ENCODE results near the gene COPS7A. TPM values are rescaled to one million over a fixed set of nuclear protein-coding genes. Genes with fewer than 3 reads are reported as not detected.
A peak's percentile ranks its signal among the peaks of the same experiment; 100 is the strongest.

COPS7A gene
- total and polyA plus RNA-seq, 5 experiments from 2014 or later = 27.0 to 42.4 (median 35.4) TPM

- DNase-seq (peak in 1 of 10 donors; percentile 58), ATAC-seq (peak in 1 of 2 donors; percentile 14)
- Mint-ChIP-seq H3K4me1 (peaks cover 17 to 35% (median 28%) of the 10 kb centered on the region in 4 donors), H3K27ac (peak within 1 kb of the TSS in 6 of 10 donors; percentile 27 to 73 (median 46)), H3K27me3 (peaks cover 22 to 64% (median 58%) of the 10 kb centered on the region in 5 donors), H3K9me3 (no peaks in the 10 kb centered on the region), H3K4me3 (peak within 1 kb of the TSS; percentile 75 to 90 (median 88)), H3K36me3 (peaks cover 0 to 3% (median 0%) of the 10 kb centered on the region in 3 donors)
- POLR2A ChIA-PET = interaction anchor here (1.2 to 2.5 kb wide), 7 partner anchors 12 to 106 kb away, joined by 3 to 15 read pairs (median 5); partner anchors contain the start of genes COPS7A, GPR162, MLF2 and ZNF384
Observed at GRCh38 chr12:6765634-6766581, 42.1 kb downstream of the COPS7A start, which contains the start of gene PTMS. TSS of gene PTMS (plus strand) at chr12:6766363. CDS start at chr12:6766706, 343 bp downstream.

DNA sequence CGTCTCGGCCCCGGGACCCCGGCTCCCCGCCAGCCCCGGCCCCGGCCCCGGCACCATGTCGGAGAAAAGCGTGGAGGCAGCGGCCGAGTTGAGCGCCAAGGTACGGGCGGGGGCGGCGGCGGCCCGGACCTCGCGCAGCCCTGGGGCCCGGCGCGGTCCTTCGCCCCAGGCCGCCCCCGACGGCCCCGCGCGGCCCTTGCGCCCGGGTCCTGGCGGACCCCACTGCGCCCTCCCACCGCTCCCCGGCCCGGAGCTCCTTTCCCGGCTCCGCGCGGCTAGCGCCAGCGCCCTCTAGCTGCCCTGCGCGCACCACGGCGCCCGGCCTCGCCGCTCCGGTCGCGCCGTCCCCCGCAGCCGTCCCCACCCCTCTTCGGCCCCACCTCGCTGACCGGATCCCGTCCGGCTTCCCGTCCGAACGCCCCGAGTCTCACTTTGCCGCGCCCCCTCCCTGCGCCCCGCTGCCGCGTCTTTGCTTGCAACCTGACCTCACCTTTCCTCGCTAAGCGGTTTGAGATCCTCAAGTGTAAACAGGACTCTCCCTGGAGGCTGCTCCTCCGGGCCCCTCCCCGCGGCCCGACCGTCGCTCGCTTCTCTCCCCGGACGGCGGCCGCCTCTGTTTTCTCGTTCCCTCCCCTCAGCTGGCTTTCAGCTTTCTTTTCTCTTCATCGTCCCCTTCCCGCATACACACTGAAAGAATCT, 43.0 kb downstream of the COPS7A start:
- Mint-ChIP-seq H3K36me3 (peaks cover 0 to 3% (median 0%) of the 10 kb centered on the region in 3 donors), H3K4me3 (peak overlapping the region; percentile 75 to 90 (median 86)), H3K9me3 (no peaks in the 10 kb centered on the region), H3K27ac (peak overlapping the region in 3 of 10 donors; percentile 27 to 73 (median 49)), H3K27me3 (peaks cover 24 to 73% (median 58%) of the 10 kb centered on the region in 5 donors), H3K4me1 (peaks cover 20 to 42% (median 33%) of the 10 kb centered on the region in 4 donors)
- DNase-seq (peak in 7 of 10 donors; percentile 41 to 66 (median 48)), ATAC-seq (peak; percentile 75 to 81)
- POLR2A ChIA-PET = interaction anchor here (1.2 to 2.5 kb wide), 7 partner anchors 12 to 105 kb away, joined by 3 to 15 read pairs (median 5); partner anchors contain the start of genes COPS7A, GPR162, MLF2 and ZNF384

DNA sequence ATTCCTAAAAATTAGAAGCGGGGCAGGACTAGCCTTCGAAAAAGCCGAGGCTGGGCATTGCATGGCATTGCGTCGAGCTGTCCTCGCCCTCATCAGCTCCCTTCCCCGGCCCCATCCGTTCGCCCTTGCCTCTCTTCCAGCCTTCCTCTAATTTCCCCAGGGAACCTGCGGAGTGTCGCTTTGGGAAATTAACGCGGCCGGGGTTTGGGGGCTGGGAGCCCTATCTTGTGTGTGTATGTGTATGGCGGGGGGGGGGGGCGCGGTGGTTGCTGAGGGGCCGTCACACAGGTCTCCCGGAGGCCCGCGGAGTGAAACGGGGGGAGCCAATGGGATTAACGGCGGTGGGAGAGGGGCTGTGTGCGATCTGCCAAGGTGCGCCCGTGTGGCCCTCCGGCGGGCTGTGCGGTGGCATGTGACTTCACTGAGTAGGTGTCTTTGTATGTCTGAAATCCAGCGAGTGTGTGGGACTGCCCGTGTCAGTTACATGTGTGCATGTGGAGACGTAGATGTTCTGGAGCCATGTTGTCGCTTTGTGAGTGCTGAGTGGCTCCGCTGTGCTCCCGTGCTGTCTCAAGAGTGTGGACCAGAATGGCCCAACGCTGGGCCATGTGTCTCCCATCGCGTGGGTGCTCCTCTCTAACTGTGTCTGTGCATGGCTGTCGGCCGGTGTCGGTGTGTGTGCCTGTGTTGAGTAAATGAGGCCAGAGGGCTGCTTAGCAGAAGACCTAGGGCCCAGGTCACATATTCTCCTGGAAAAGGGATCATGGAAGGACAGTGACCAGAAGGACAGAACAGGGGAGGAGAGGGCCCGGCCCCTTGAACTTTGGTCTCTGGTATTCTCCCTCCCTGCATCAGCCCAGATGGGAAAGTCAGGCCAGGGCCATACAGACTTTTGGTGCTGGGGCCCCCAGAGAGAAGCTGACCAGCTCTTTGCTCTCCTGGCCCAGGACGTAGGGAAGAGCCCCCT, 43.8 kb downstream of the COPS7A start:
- POLR2A ChIA-PET = interaction anchor here (1.2 to 2.5 kb wide), 6 partner anchors 11 to 105 kb away, joined by 3 to 15 read pairs (median 6); partner anchors contain the start of genes COPS7A, GPR162 and MLF2
- Mint-ChIP-seq H3K27me3 (peaks cover 26 to 79% (median 58%) of the 10 kb centered on the region in 5 donors), H3K9me3 (no peaks in the 10 kb centered on the region), H3K27ac (peak overlapping the region in 5 of 10 donors; percentile 27 to 73 (median 63)), H3K4me3 (peak overlapping the region; percentile 75 to 90 (median 86)), H3K4me1 (peaks cover 23 to 47% (median 37%) of the 10 kb centered on the region in 4 donors), H3K36me3 (peaks cover 0 to 3% (median 0%) of the 10 kb centered on the region in 3 donors)
- no peak for ATAC-seq
- peak in 1 of 10 donors; percentile 52 for DNase-seq

- Mint-ChIP-seq H3K27ac (peak overlapping the region in 1 of 10 donors; percentile 15), H3K9me3 (no peaks in the 10 kb centered on the region), H3K36me3 (peaks cover 0 to 3% (median 0%) of the 10 kb centered on the region in 3 donors), H3K4me1 (peaks cover 27 to 55% (median 45%) of the 10 kb centered on the region in 4 donors), H3K27me3 (peaks cover 26 to 87% (median 64%) of the 10 kb centered on the region in 5 donors), H3K4me3 (peak overlapping the region in 3 of 10 donors; percentile 30 to 81 (median 43))
- DNase-seq = peak in 1 of 10 donors; percentile 52
- no peak for ATAC-seq
- POLR2A ChIA-PET = interaction anchor here (2.5 kb wide), 1 partner anchor 15 kb away, joined by 15 read pairs; the partner anchor contains the start of gene MLF2
Observed at GRCh38 chr12:6768437-6768914, 44.6 kb downstream of the COPS7A start.

GRCh38 chr12:6768990-6769389, 45.1 kb downstream of the COPS7A start:
- H3K36me3 Mint-ChIP-seq = peaks cover 0 to 3% (median 0%) of the 10 kb centered on the region in 3 donors
- H3K4me1 Mint-ChIP-seq = peaks cover 27 to 56% (median 45%) of the 10 kb centered on the region in 4 donors
- H3K27ac Mint-ChIP-seq = no peak overlapping the region
- POLR2A ChIA-PET = no interaction called here
- peaks cover 26 to 86% (median 65%) of the 10 kb centered on the region in 5 donors for H3K27me3 Mint-ChIP-seq
- no peak for ATAC-seq
- peak in 1 of 10 donors; percentile 21 for DNase-seq
- H3K9me3 Mint-ChIP-seq = no peaks in the 10 kb centered on the region
- peak overlapping the region in 3 of 10 donors; percentile 23 to 43 (median 34) for H3K4me3 Mint-ChIP-seq

GRCh38 chr12:6769666-6770065, 45.8 kb downstream of the COPS7A start:
- Mint-ChIP-seq H3K27ac (peak overlapping the region in 1 of 10 donors; percentile 7), H3K9me3 (no peaks in the 10 kb centered on the region), H3K27me3 (peaks cover 26 to 85% (median 64%) of the 10 kb centered on the region in 5 donors), H3K4me1 (peaks cover 24 to 56% (median 46%) of the 10 kb centered on the region in 4 donors), H3K4me3 (peak overlapping the region in 1 of 10 donors; percentile 20), H3K36me3 (peaks cover 0 to 3% (median 0%) of the 10 kb centered on the region in 3 donors)
- DNase-seq = no peak
- POLR2A ChIA-PET = no interaction called here
- ATAC-seq = no peak

- H3K4me3 Mint-ChIP-seq = peak overlapping the region in 1 of 10 donors; percentile 20
- no peak for ATAC-seq
- POLR2A ChIA-PET = no interaction called here
Observed at GRCh38 chr12:6770094-6770493, 46.2 kb downstream of the COPS7A start.

DNA sequence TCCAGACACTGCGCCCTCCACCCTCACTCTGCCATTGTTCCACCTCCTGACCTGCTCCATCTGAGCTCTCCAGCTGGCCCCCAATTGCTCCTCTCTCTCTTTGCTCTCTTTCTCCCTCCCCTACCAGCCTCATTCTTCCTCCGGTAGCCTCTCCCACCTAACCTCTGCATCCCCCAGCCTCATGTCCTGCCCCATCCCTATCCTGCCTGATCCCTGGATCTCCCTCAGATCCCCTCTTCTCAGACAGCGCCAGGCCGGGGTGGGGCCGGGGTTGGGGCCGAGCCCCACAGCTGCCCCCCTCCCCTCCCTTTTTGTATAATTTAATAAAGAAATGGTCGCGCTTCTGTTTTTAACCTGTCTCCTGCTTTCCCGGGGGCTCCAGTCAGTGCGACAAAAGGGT, 46.8 kb downstream of the COPS7A start:
- peaks cover 22 to 85% (median 63%) of the 10 kb centered on the region in 5 donors for H3K27me3 Mint-ChIP-seq
- ATAC-seq (no peak), DNase-seq (no peak)
- H3K4me3 Mint-ChIP-seq = no peak overlapping the region
- POLR2A ChIA-PET = interaction anchor here (1.6 kb wide), 1 partner anchor 18 kb away, joined by 7 read pairs; the partner anchor contains the start of gene MLF2
- H3K9me3 Mint-ChIP-seq = no peaks in the 10 kb centered on the region
- H3K4me1 Mint-ChIP-seq = peaks cover 23 to 55% (median 47%) of the 10 kb centered on the region in 4 donors
- H3K27ac Mint-ChIP-seq = peak overlapping the region in 1 of 10 donors; percentile 30
- H3K36me3 Mint-ChIP-seq = no peaks in the 10 kb centered on the region

More at GRCh38 chr12:6770094-6770493, 46.2 kb downstream of the COPS7A start:
- no peak for DNase-seq
- H3K4me1 Mint-ChIP-seq = peaks cover 26 to 56% (median 48%) of the 10 kb centered on the region in 4 donors
- peak overlapping the region in 1 of 10 donors; percentile 7 for H3K27ac Mint-ChIP-seq
- H3K27me3 Mint-ChIP-seq = peaks cover 26 to 85% (median 65%) of the 10 kb centered on the region in 5 donors
- peaks cover 0 to 3% (median 0%) of the 10 kb centered on the region in 3 donors for H3K36me3 Mint-ChIP-seq
- no peaks in the 10 kb centered on the region for H3K9me3 Mint-ChIP-seq

GRCh38 chr12:6771091-6771495, 47.2 kb downstream of the COPS7A start:
- Mint-ChIP-seq H3K36me3 (no peaks in the 10 kb centered on the region), H3K4me3 (no peak overlapping the region), H3K9me3 (no peaks in the 10 kb centered on the region), H3K4me1 (peaks cover 23 to 53% (median 45%) of the 10 kb centered on the region in 4 donors), H3K27ac (peak overlapping the region in 2 of 10 donors; percentile 30 to 44), H3K27me3 (peaks cover 22 to 82% (median 64%) of the 10 kb centered on the region in 5 donors)
- ATAC-seq = no peak
- POLR2A ChIA-PET = interaction anchor here (1.6 kb wide), 1 partner anchor 18 kb away, joined by 7 read pairs; the partner anchor contains the start of gene MLF2
- DNase-seq = peak in 1 of 10 donors; percentile 44

DNA sequence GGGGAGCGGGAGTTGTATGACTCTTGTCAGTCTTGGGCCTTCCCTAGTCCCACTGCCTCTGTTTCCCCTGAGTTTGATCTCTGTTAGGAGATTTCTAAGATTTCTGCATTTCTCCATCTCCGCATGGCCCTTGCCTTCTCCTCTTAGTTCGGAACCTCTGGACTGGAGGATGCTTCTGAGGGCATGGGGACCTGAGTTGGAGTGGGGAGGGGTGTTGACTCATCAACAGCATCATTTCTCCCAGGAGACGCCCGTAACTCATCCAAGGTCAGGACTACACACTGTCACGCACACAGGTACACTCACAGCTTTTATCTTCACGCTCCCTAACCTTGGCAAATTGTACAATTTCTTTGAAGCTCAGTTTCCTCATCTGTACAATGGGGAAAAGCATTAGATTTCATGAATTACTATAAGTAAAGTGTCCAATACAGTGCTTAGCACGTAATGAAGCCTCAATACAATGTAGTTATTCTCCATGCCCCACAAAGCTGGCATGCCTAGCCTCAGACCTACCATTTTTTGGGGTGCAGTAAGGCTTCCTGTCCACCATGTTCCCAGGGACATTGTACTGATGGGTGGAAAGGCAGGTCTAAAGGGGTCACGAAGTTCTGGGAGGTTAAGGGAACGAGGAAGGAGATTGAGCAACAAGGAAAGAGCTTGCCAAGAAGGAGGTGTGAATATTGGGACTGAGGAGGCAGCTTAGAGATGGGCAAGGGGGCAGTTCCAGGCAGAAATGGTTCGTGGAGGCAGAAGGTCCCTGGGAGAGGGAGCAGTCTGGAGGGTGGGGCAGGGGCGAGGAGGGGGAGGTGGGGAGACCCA, 47.9 kb downstream of the COPS7A start:
- Mint-ChIP-seq H3K27ac (peak overlapping the region in 7 of 10 donors; percentile 41 to 90 (median 67)), H3K27me3 (peaks cover 22 to 82% (median 66%) of the 10 kb centered on the region in 5 donors), H3K9me3 (no peaks in the 10 kb centered on the region), H3K4me3 (peak overlapping the region; percentile 23 to 94 (median 70)), H3K4me1 (peaks cover 25 to 52% (median 46%) of the 10 kb centered on the region in 4 donors), H3K36me3 (no peaks in the 10 kb centered on the region)
- ATAC-seq (no peak), DNase-seq (no peak)
- POLR2A ChIA-PET = interaction anchor here (1.6 kb wide), 1 partner anchor 19 kb away, joined by 7 read pairs; the partner anchor contains the start of gene MLF2

Data from naive thymus-derived CD8-positive, alpha-beta T cell (primary cell).